Measurements from ENCODE around the gene OPHN1. TPM values are rescaled to one million over a fixed set of nuclear protein-coding genes. Genes with fewer than 3 reads are reported as not detected.
"Not testable (repeated sequence)": the region's sequence is repeated elsewhere in the genome, so short reads cannot be mapped to it uniquely, and the experiment has no call there.

Gene OPHN1
- polyA plus RNA-seq, 3 donors = 0.20 to 0.82 (median 0.73) TPM

DNA sequence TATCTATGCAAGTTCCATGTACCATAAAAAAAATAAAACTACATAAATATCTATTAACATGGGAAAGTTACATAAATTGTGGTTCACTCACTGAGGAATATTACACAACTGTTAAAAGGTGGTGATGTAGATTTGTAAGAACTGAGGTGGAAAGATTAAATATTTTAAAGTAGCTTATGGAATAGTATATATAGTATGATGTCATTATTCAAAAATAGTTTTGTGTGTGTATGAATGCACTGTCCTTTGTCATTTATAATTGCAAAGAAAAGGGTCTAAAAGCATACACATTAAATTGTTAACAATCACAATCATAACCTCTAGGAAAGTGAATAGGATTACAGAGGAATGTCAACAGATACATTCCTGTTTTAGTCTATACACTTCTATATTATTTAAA lies 355.9 kb downstream of the OPHN1 start:
- Histone ChIP-seq H2AFZ (ENCODE audit: insufficient read depth, low read depth, low read length, poor library complexity, severe bottlenecking) (no peak overlapping the region), H3K9ac (ENCODE audit: insufficient read depth, low read length, poor library complexity, severe bottlenecking) (no peak overlapping the region), H3K9me3 (replicated peaks in 1 of 2; ENCODE audit: control insufficient read depth in 1 of 2, insufficient read depth in 1 of 2, low read length in 2 of 2) (no peaks in the 10 kb centered on the region), H3K27me3 (ENCODE audit: control insufficient read depth in 2 of 2, insufficient read depth in 2 of 2, low read length in 2 of 2) (no peaks in the 10 kb centered on the region), H3K4me2 (replicated peaks; ENCODE audit: extremely low read depth, low read length, poor library complexity, severe bottlenecking) (no peak overlapping the region), H4K20me1 (ENCODE audit: insufficient read depth, low read length) (no peaks in the 10 kb centered on the region), H3K4me3 (replicated peaks in 1 of 3; ENCODE audit: low read depth in 2 of 3, low read length in 3 of 3) (no peak overlapping the region), H3K27ac (ENCODE audit: low read depth in 1 of 2, low read length in 2 of 2) (no peak overlapping the region), H3K36me3 (replicated peaks in 1 of 2; ENCODE audit: control insufficient read depth in 1 of 2, insufficient read depth in 2 of 2, low read length in 2 of 2) (no peaks in the 10 kb centered on the region), H3K79me2 (ENCODE audit: insufficient read depth, low read length) (no peaks in the 10 kb centered on the region), H3K4me1 (ENCODE audit: control insufficient read depth in 1 of 2, insufficient read depth in 2 of 2, low read length in 2 of 2) (no peaks in the 10 kb centered on the region)
- Mint-ChIP-seq H3K4me3 (no peak overlapping the region), H3K36me3 (peaks cover 0 to 2% of the 10 kb centered on the region in 2 donors), H3K9me3 (peaks cover 0 to 5% (median 2%) of the 10 kb centered on the region in 7 donors), H3K4me1 (no peaks in the 10 kb centered on the region), H3K27ac (no peak overlapping the region), H3K27me3 (ENCODE audit: low read depth in 3 of 3) (peaks cover 0 to 2% (median 1%) of the 10 kb centered on the region in 3 donors)
- TF ChIP-seq, protein P1, sequence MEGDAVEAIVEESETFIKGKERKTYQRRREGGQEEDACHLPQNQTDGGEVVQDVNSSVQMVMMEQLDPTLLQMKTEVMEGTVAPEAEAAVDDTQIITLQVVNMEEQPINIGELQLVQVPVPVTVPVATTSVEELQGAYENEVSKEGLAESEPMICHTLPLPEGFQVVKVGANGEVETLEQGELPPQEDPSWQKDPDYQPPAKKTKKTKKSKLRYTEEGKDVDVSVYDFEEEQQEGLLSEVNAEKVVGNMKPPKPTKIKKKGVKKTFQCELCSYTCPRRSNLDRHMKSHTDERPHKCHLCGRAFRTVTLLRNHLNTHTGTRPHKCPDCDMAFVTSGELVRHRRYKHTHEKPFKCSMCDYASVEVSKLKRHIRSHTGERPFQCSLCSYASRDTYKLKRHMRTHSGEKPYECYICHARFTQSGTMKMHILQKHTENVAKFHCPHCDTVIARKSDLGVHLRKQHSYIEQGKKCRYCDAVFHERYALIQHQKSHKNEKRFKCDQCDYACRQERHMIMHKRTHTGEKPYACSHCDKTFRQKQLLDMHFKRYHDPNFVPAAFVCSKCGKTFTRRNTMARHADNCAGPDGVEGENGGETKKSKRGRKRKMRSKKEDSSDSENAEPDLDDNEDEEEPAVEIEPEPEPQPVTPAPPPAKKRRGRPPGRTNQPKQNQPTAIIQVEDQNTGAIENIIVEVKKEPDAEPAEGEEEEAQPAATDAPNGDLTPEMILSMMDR (IDR thresholded peaks at IDR 0.05) = no peak
- DNase-seq = no peak
- intact Hi-C loops (cut with micrococcal nuclease) = no loop called here

DNA sequence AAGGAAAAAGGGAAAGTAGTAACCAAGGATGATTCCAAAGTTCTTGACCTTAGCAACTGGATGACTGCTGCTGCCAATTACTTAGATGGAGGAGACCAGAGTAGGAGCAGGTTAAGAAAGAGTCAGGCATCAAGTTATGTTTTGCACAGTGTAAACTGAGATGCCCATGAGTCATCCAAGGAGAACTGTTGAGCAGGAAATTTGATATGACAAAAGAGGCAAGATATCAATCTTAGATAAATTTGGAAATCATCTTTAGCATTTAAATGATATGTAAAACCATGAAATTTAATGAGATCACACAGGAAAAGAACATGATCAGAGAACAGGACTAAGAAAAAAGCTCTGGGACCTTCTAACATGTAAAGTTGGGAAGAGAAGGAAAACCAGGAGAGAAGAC lies 361.3 kb downstream of the OPHN1 start:
- intact Hi-C loops (cut with micrococcal nuclease) = no loop called here
- Histone ChIP-seq H3K27ac (ENCODE audit: low read depth in 1 of 2, low read length in 2 of 2) (no peak overlapping the region), H3K27me3 (ENCODE audit: control insufficient read depth in 2 of 2, insufficient read depth in 2 of 2, low read length in 2 of 2) (no peaks in the 10 kb centered on the region), H4K20me1 (ENCODE audit: insufficient read depth, low read length) (no peaks in the 10 kb centered on the region), H3K9me3 (replicated peaks in 1 of 2; ENCODE audit: control insufficient read depth in 1 of 2, insufficient read depth in 1 of 2, low read length in 2 of 2) (no peaks in the 10 kb centered on the region), H3K4me3 (replicated peaks in 1 of 3; ENCODE audit: low read depth in 2 of 3, low read length in 3 of 3) (no peak overlapping the region), H3K79me2 (ENCODE audit: insufficient read depth, low read length) (no peaks in the 10 kb centered on the region), H2AFZ (ENCODE audit: insufficient read depth, low read depth, low read length, poor library complexity, severe bottlenecking) (no peak overlapping the region), H3K9ac (ENCODE audit: insufficient read depth, low read length, poor library complexity, severe bottlenecking) (no peak overlapping the region), H3K36me3 (replicated peaks in 1 of 2; ENCODE audit: control insufficient read depth in 1 of 2, insufficient read depth in 2 of 2, low read length in 2 of 2) (no peaks in the 10 kb centered on the region), H3K4me2 (replicated peaks; ENCODE audit: extremely low read depth, low read length, poor library complexity, severe bottlenecking) (no peak overlapping the region), H3K4me1 (ENCODE audit: control insufficient read depth in 1 of 2, insufficient read depth in 2 of 2, low read length in 2 of 2) (no peaks in the 10 kb centered on the region)
- TF ChIP-seq, protein P1 (IDR thresholded peaks at IDR 0.05) = no peak
- Mint-ChIP-seq H3K4me3 (no peak overlapping the region), H3K27me3 (ENCODE audit: low read depth in 3 of 3) (peaks cover 0 to 2% (median 0%) of the 10 kb centered on the region in 3 donors), H3K27ac (no peak overlapping the region), H3K9me3 (peaks cover 0 to 2% (median 0%) of the 10 kb centered on the region in 7 donors), H3K36me3 (peaks cover 0 to 4% of the 10 kb centered on the region in 2 donors), H3K4me1 (no peaks in the 10 kb centered on the region)
- no peak for DNase-seq

DNA sequence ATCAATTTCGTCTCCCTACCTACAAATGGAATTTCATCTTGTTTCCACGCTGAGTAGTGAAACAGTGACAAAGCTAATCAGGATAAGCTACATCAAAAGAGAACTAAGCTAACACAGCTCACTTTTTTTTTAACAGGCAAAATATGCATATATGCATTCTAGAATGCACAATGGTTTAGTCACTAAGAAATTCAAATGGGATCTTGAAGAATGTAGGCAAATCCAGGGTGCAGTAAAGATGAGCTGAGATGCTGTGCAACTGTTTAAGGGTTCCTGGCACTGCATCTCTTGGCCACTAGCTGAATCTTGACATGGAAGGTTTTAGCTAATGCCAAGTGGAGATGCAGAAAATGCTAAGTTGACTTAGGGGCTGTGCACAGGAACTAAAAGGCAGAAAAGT lies 363.2 kb downstream of the OPHN1 start:
- WGBS (ENCODE audit: insufficient coverage) = no CpG with 5 or more reads among the region's 2 CpGs
- H3K27ac Mint-ChIP-seq; H3K4me2 ChIP-seq (replicated peaks; ENCODE audit: extremely low read depth, low read length, poor library complexity, severe bottlenecking); H3K27ac ChIP-seq (ENCODE audit: low read depth in 1 of 2, low read length in 2 of 2); H3K4me3 ChIP-seq (replicated peaks in 1 of 3; ENCODE audit: low read depth in 2 of 3, low read length in 3 of 3); H2AFZ ChIP-seq (ENCODE audit: insufficient read depth, low read depth, low read length, poor library complexity, severe bottlenecking); intact Hi-C loops (cut with micrococcal nuclease); DNase-seq; H3K79me2 ChIP-seq (ENCODE audit: insufficient read depth, low read length); H3K27me3 ChIP-seq (ENCODE audit: control insufficient read depth in 2 of 2, insufficient read depth in 2 of 2, low read length in 2 of 2); H3K4me3 Mint-ChIP-seq; H3K9ac ChIP-seq (ENCODE audit: insufficient read depth, low read length, poor library complexity, severe bottlenecking); H3K4me1 Mint-ChIP-seq; H3K36me3 ChIP-seq (replicated peaks in 1 of 2; ENCODE audit: control insufficient read depth in 1 of 2, insufficient read depth in 2 of 2, low read length in 2 of 2); H3K27me3 Mint-ChIP-seq (ENCODE audit: low read depth in 3 of 3); H3K36me3 Mint-ChIP-seq; H4K20me1 ChIP-seq (ENCODE audit: insufficient read depth, low read length); H3K4me1 ChIP-seq (ENCODE audit: control insufficient read depth in 1 of 2, insufficient read depth in 2 of 2, low read length in 2 of 2); H3K9me3 Mint-ChIP-seq; H3K9me3 ChIP-seq (replicated peaks in 1 of 2; ENCODE audit: control insufficient read depth in 1 of 2, insufficient read depth in 1 of 2, low read length in 2 of 2): not testable (repeated sequence)

All from CD14-positive monocyte (primary cell).